ENCODE measurements around the gene SRSF8.

- TF ChIP-seq POLR2A (IDR thresholded peaks at IDR 0.05; ENCODE audit: low read length), result no peak
- no peak for TF ChIP-seq GATA1 (IDR thresholded peaks at IDR 0.05; ENCODE audit: low read depth, low read length)
Observed at GRCh38 chr11:95042239-95042638, 24.5 kb upstream of the SRSF8 start.
